Tibial artery (tissue), 4 donors: Measurements from ENCODE around the gene CNTROB.

Source experiments
- DNase-seq, 2 donors: peaks; one replicate each; pipeline ENCODE4 v3.0.0-alpha.2; 2019
- H3K27ac ChIP-seq, 2 donors: fragments of 200-600 bp; sonication (generic) in 1 of 2; 1 replicate in 1 of 2; 2 replicates in 1 of 2; pipeline ENCODE4 v1.5.1; 2018 to 2019; ENCODE audit warnings: mild to moderate bottlenecking in 1 of 2
- H3K27me3 ChIP-seq, 2 donors: fragments of 200-600 bp; sonication (generic) in 1 of 2; one replicate each; pipeline versions ENCODE4 v1.5.1 to v1.6.0; 2016 to 2019
- H3K36me3 ChIP-seq, 3 donors: fragments of 200-600 bp; sonication (generic) in 2 of 3; one replicate each; pipeline ENCODE4 v1.5.1; 2016 to 2019; ENCODE audit warnings: mild to moderate bottlenecking in 2 of 3
- H3K4me1 ChIP-seq, 4 donors: fragments of 200-600 bp; sonication (generic) in 2 of 4; 1 replicate in 3 of 4; 2 replicates in 1 of 4; pipeline ENCODE4 v1.5.1; 2016 to 2019
- H3K4me3 ChIP-seq, 2 donors: fragments of 200-600 bp; sonication (generic) in 1 of 2; 1 replicate in 1 of 2; 2 replicates in 1 of 2; pipeline ENCODE4 v1.5.1; 2018 to 2019; ENCODE audit warnings: mild to moderate bottlenecking in 2 of 2
- H3K9me3 ChIP-seq, 3 donors: fragments of 200-600 bp; sonication (generic) in 1 of 3; one replicate each; pipeline ENCODE4 v1.5.1; 2016 to 2019
- intact Hi-C: fragments of 100-400 bp; cut with DNase I; formaldehyde crosslinking; loops from one replicate; pipeline ENCODE4 v1.15.0; 2023; ENCODE audit warnings: low total_unique reads
- TF ChIP-seq, protein P1 (sequence below), 2 experiments: fragments of 200-600 bp in 1 of 2; fragments of 450-650 bp in 1 of 2; IDR thresholded peaks; one replicate each; pipeline ENCODE4 v1.5.1; 2017 to 2019; ENCODE audit warnings: antibody characterized with exemption in 2 of 2, mild to moderate bottlenecking in 1 of 2, moderate library complexity in 1 of 2

The CNTROB gene

GRCh38 chr17:7897090-7897489 lies 34.9 kb upstream of the CNTROB start:
- Histone ChIP-seq H3K4me1 (no peaks in the 10 kb centered on the region), H3K4me3 (no peak overlapping the region), H3K36me3 (peaks cover 26 to 87% (median 60%) of the 10 kb centered on the region in 3 donors), H3K9me3 (no peaks in the 10 kb centered on the region), H3K27me3 (no peaks in the 10 kb centered on the region), H3K27ac (no peak overlapping the region)
- no peak for DNase-seq
- intact Hi-C loops = loop anchor here (5.0 kb wide), 1 partner anchor 35 kb away; no protein-coding TSS in a partner anchor
- TF ChIP-seq, protein P1, sequence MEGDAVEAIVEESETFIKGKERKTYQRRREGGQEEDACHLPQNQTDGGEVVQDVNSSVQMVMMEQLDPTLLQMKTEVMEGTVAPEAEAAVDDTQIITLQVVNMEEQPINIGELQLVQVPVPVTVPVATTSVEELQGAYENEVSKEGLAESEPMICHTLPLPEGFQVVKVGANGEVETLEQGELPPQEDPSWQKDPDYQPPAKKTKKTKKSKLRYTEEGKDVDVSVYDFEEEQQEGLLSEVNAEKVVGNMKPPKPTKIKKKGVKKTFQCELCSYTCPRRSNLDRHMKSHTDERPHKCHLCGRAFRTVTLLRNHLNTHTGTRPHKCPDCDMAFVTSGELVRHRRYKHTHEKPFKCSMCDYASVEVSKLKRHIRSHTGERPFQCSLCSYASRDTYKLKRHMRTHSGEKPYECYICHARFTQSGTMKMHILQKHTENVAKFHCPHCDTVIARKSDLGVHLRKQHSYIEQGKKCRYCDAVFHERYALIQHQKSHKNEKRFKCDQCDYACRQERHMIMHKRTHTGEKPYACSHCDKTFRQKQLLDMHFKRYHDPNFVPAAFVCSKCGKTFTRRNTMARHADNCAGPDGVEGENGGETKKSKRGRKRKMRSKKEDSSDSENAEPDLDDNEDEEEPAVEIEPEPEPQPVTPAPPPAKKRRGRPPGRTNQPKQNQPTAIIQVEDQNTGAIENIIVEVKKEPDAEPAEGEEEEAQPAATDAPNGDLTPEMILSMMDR (IDR thresholded peaks at IDR 0.05) = no peak

GRCh38 chr17:7897773-7898172 lies 34.2 kb upstream of the CNTROB start:
- H3K27me3 ChIP-seq = no peaks in the 10 kb centered on the region
- intact Hi-C loops = loop anchor here (5.0 kb wide), 1 partner anchor 35 kb away; no protein-coding TSS in a partner anchor
- peaks cover 26 to 92% (median 61%) of the 10 kb centered on the region in 3 donors for H3K36me3 ChIP-seq
- H3K4me3 ChIP-seq = no peak overlapping the region
- H3K4me1 ChIP-seq = no peaks in the 10 kb centered on the region
- DNase-seq = no peak
- H3K9me3 ChIP-seq = no peaks in the 10 kb centered on the region
- H3K27ac ChIP-seq = no peak overlapping the region
- TF ChIP-seq, protein P1 (IDR thresholded peaks at IDR 0.05) = peak; percentile 34 to 55

- Histone ChIP-seq H3K27ac (no peak overlapping the region), H3K9me3 (no peaks in the 10 kb centered on the region), H3K27me3 (no peaks in the 10 kb centered on the region), H3K4me3 (no peak overlapping the region), H3K4me1 (no peaks in the 10 kb centered on the region), H3K36me3 (peaks cover 15 to 99% (median 74%) of the 10 kb centered on the region in 3 donors)
- TF ChIP-seq, protein P1 (IDR thresholded peaks at IDR 0.05) = no peak
- intact Hi-C loops = no loop called here
- DNase-seq = no peak
Observed at GRCh38 chr17:7903154-7904103, 28.6 kb upstream of the CNTROB start.

GRCh38 chr17:7909089-7909488 lies 22.9 kb upstream of the CNTROB start:
- peaks cover 0 to 82% (median 46%) of the 10 kb centered on the region in 3 donors for H3K36me3 ChIP-seq
- no peaks in the 10 kb centered on the region for H3K4me1 ChIP-seq
- H3K9me3 ChIP-seq = no peaks in the 10 kb centered on the region
- no peaks in the 10 kb centered on the region for H3K27me3 ChIP-seq
- no peak overlapping the region for H3K4me3 ChIP-seq
- H3K27ac ChIP-seq = no peak overlapping the region
- no peak for DNase-seq
- intact Hi-C loops = no loop called here
- TF ChIP-seq, protein P1 (IDR thresholded peaks at IDR 0.05) = no peak

GRCh38 chr17:7910281-7910680 lies 21.7 kb upstream of the CNTROB start:
- peaks cover 0 to 11% (median 7%) of the 10 kb centered on the region in 4 donors for H3K4me1 ChIP-seq
- H3K4me3 ChIP-seq = no peak overlapping the region
- no peaks in the 10 kb centered on the region for H3K27me3 ChIP-seq
- H3K9me3 ChIP-seq = no peaks in the 10 kb centered on the region
- no peak overlapping the region for H3K27ac ChIP-seq
- intact Hi-C loops = no loop called here
- peaks cover 0 to 70% (median 36%) of the 10 kb centered on the region in 3 donors for H3K36me3 ChIP-seq
- DNase-seq = no peak
- TF ChIP-seq, protein P1 (IDR thresholded peaks at IDR 0.05) = no peak
